HepG2 (cell line): ENCODE measurements around the gene TUBB4B. TPM values are rescaled to one million over a fixed set of nuclear protein-coding genes. Genes with fewer than 3 reads are reported as not detected.

Experiments
- ARID2 ChIP-seq: sonication (generic); formaldehyde crosslinking; IDR thresholded peaks from 2 replicates; pipeline ENCODE4 v1.8.1; 2022; ENCODE audit warnings: mild to moderate bottlenecking, missing genetic modification reagents, borderline replicate concordance
- ATM ChIP-seq: fragments of 450-650 bp; IDR thresholded peaks from 2 replicates; pipeline ENCODE4 v1.7.1; 2017; ENCODE audit warnings: mild to moderate bottlenecking, borderline replicate concordance
- FOXM1 ChIP-seq: sonication (generic); formaldehyde crosslinking; IDR thresholded peaks from 2 replicates; pipeline ENCODE4 v1.5.0; 2020; ENCODE audit warnings: missing genetic modification reagents
- GATAD2A ChIP-seq: IDR thresholded peaks from 2 replicates; pipeline ENCODE4 v1.6.1; 2016
- GFI1 ChIP-seq: sonication (generic); formaldehyde crosslinking; IDR thresholded peaks from 2 replicates; pipeline ENCODE4 v1.5.0; 2020; ENCODE audit warnings: missing genetic modification reagents, mild to moderate bottlenecking, borderline replicate concordance
- IRX3 ChIP-seq: sonication (generic); formaldehyde crosslinking; IDR thresholded peaks from 2 replicates; pipeline ENCODE4 v1.8.1; 2023; ENCODE audit warnings: mild to moderate bottlenecking, low read depth, missing genetic modification reagents, borderline replicate concordance
- KLF11 ChIP-seq: IDR thresholded peaks from 2 replicates; pipeline ENCODE4 v1.6.1; 2016; ENCODE audit warnings: missing compliant biosample characterization
- MEF2D ChIP-seq: sonication (generic); formaldehyde crosslinking; IDR thresholded peaks from 2 replicates; pipeline ENCODE4 v1.5.1; 2020; ENCODE audit warnings: mild to moderate bottlenecking, missing genetic modification reagents
- MTF2 ChIP-seq: sonication (generic); formaldehyde crosslinking; IDR thresholded peaks from 2 replicates; pipeline ENCODE4 v1.5.0; 2020; ENCODE audit warnings: missing genetic modification reagents, borderline replicate concordance
- RBFOX2 ChIP-seq: fragments of 200-400 bp; formaldehyde crosslinking; IDR thresholded peaks from 2 replicates; pipeline ENCODE4 v1.6.1; 2017; ENCODE audit warnings: low read depth, mild to moderate bottlenecking, low read length
- REL ChIP-seq: sonication (generic); formaldehyde crosslinking; conservative IDR thresholded peaks from 2 replicates; pipeline ENCODE4 v1.8.0; 2022; ENCODE audit warnings: mild to moderate bottlenecking, missing genetic modification reagents, moderate library complexity
- SMAD3 ChIP-seq: sonication (generic); formaldehyde crosslinking; IDR thresholded peaks from 2 replicates; pipeline ENCODE4 v1.4.0; 2020; ENCODE audit warnings: missing genetic modification reagents
- SP1 ChIP-seq, 2 experiments: fragments of 450-650 bp in 1 of 2; sonication (generic) in 1 of 2; formaldehyde crosslinking in 1 of 2; IDR thresholded peaks; 2 replicates each; pipeline versions ENCODE4 v1.4.0 to v1.6.1; 2016 to 2020; ENCODE audit warnings: missing genetic modification reagents in 1 of 2
- ZNF296 ChIP-seq: sonication (generic); formaldehyde crosslinking; conservative IDR thresholded peaks from 2 replicates; pipeline ENCODE4 v1.5.0; 2020; ENCODE audit warnings: mild to moderate bottlenecking, missing genetic modification reagents
- ZNF484 ChIP-seq: sonication (generic); formaldehyde crosslinking; IDR thresholded peaks from 2 replicates; pipeline ENCODE4 v1.5.1; 2020; ENCODE audit warnings: mild to moderate bottlenecking, low read depth, missing genetic modification reagents, borderline replicate concordance
- ZNF562 ChIP-seq: sonication (generic); formaldehyde crosslinking; IDR thresholded peaks from 2 replicates; pipeline ENCODE4 v1.8.0; 2022; ENCODE audit warnings: missing genetic modification reagents, borderline replicate concordance
- ZNF563 ChIP-seq: sonication (generic); formaldehyde crosslinking; IDR thresholded peaks from 2 replicates; pipeline ENCODE4 v1.8.0; 2022; ENCODE audit warnings: mild to moderate bottlenecking, moderate library complexity, missing genetic modification reagents
- ZNF747 ChIP-seq: sonication (generic); formaldehyde crosslinking; IDR thresholded peaks from 2 replicates; pipeline ENCODE4 v1.8.1; 2023; ENCODE audit warnings: missing genetic modification reagents, mild to moderate bottlenecking, borderline replicate concordance
- polyA plus RNA-seq, 8 experiments: library from polyadenylated mRNA; depleted of rRNA in 3 of 8; stranded (reverse) in 7 of 8; unstranded in 1 of 8; fragments of >200 nt; fragmentation: Illumina TruSeq in 4 of 8; extraction: Trizol in 4 of 8; gene quantifications; 2 replicates each; pipeline versions ENCODE4 v1.2.1 to v1.2.3, GENCODE V29; 2011 to 2016; ENCODE audit warnings: low read depth in 4 of 8, missing spikeins in 1 of 8, mixed read lengths in 1 of 8; ENCODE audit not compliant: insufficient read depth in 1 of 8
- total RNA-seq, 5 experiments: library from RNA; depleted of rRNA; stranded (reverse); fragments of >200 nt; fragmentation: Illumina TruSeq; extraction: Trizol; gene quantifications; 2 replicates each; pipeline ENCODE4 v1.2.3, GENCODE V29; 2016; ENCODE audit warnings: low read depth in 1 of 5
- TF ChIP-seq, protein P1 (sequence below): sonication (generic); formaldehyde crosslinking; IDR thresholded peaks from 2 replicates; pipeline ENCODE4 v1.8.0; 2022; ENCODE audit warnings: mild to moderate bottlenecking, missing genetic modification reagents; ENCODE audit not compliant: insufficient replicate concordance
- TF ChIP-seq, protein P2 (sequence below): sonication (generic); formaldehyde crosslinking; IDR thresholded peaks from 2 replicates; pipeline ENCODE4 v1.5.1; 2020; ENCODE audit warnings: mild to moderate bottlenecking, missing genetic modification reagents, borderline replicate concordance
- TF ChIP-seq, protein P3 (sequence below): sonication (generic); formaldehyde crosslinking; IDR thresholded peaks from 2 replicates; pipeline ENCODE4 v1.4.0; 2020; ENCODE audit warnings: mild to moderate bottlenecking, missing genetic modification reagents

The TUBB4B gene
- total and polyA plus RNA-seq, 2 of the 13 experiments (the other 11 are each of a cell fraction or from before 2014, with no cell fraction given) = 182 to 412 TPM

DNA sequence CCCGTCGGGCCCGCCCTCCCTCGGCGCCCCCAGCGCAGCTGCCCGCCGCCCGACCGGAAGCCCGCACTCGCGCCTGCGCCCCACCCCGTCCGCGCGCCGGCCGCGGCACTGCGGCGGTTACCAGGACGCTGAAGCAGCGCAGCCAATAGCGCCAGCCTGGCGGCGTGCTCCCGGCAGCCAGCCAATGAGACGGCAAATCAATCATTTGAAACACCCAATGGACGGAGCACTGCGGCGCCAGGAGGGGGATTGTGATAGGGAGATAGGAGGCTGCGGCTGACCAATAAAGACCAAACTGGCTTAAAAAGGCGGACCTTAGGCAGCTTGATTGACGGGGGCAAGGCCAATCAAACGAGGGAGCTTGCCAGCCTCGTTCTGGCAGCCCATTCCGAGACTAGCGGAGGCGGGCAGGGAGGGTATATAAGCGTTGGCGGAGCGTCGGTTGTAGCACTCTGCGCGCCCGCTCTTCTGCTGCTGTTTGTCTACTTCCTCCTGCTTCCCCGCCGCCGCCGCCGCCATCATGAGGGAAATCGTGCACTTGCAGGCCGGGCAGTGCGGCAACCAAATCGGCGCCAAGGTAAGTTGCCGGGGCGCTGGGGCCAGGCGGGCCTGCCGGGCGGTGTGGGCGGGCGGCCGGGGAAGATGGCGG is at the start of gene TUBB4B (continued):
- TF ChIP-seq, protein P1, sequence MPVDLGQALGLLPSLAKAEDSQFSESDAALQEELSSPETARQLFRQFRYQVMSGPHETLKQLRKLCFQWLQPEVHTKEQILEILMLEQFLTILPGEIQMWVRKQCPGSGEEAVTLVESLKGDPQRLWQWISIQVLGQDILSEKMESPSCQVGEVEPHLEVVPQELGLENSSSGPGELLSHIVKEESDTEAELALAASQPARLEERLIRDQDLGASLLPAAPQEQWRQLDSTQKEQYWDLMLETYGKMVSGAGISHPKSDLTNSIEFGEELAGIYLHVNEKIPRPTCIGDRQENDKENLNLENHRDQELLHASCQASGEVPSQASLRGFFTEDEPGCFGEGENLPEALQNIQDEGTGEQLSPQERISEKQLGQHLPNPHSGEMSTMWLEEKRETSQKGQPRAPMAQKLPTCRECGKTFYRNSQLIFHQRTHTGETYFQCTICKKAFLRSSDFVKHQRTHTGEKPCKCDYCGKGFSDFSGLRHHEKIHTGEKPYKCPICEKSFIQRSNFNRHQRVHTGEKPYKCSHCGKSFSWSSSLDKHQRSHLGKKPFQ (CRISPR knock-in tag) = peak; percentile 54
- peak; percentile 9; the same call in 1 of the 2 replicates for TF ChIP-seq ZNF563
- 0 out of 2 replicates have a peak, but pooled peaks have one; percentile 13 for TF ChIP-seq GATAD2A
- no peak for TF ChIP-seq MTF2
- no peak for TF ChIP-seq ARID2 (CRISPR knock-in tag)
- TF ChIP-seq RBFOX2 = peak; percentile 87
- peak; percentile 88; the same call in 1 of the 2 replicates for TF ChIP-seq IRX3 (CRISPR knock-in tag)
- TF ChIP-seq ZNF562 (CRISPR knock-in tag) = no peak
- no peak for TF ChIP-seq ZNF484
- TF ChIP-seq ZNF296 = no peak
- TF ChIP-seq ATM = no peak
- no peak for TF ChIP-seq MEF2D (CRISPR knock-in tag)
- TF ChIP-seq ZNF747 (CRISPR knock-in tag) = no peak
- TF ChIP-seq, protein P2, sequence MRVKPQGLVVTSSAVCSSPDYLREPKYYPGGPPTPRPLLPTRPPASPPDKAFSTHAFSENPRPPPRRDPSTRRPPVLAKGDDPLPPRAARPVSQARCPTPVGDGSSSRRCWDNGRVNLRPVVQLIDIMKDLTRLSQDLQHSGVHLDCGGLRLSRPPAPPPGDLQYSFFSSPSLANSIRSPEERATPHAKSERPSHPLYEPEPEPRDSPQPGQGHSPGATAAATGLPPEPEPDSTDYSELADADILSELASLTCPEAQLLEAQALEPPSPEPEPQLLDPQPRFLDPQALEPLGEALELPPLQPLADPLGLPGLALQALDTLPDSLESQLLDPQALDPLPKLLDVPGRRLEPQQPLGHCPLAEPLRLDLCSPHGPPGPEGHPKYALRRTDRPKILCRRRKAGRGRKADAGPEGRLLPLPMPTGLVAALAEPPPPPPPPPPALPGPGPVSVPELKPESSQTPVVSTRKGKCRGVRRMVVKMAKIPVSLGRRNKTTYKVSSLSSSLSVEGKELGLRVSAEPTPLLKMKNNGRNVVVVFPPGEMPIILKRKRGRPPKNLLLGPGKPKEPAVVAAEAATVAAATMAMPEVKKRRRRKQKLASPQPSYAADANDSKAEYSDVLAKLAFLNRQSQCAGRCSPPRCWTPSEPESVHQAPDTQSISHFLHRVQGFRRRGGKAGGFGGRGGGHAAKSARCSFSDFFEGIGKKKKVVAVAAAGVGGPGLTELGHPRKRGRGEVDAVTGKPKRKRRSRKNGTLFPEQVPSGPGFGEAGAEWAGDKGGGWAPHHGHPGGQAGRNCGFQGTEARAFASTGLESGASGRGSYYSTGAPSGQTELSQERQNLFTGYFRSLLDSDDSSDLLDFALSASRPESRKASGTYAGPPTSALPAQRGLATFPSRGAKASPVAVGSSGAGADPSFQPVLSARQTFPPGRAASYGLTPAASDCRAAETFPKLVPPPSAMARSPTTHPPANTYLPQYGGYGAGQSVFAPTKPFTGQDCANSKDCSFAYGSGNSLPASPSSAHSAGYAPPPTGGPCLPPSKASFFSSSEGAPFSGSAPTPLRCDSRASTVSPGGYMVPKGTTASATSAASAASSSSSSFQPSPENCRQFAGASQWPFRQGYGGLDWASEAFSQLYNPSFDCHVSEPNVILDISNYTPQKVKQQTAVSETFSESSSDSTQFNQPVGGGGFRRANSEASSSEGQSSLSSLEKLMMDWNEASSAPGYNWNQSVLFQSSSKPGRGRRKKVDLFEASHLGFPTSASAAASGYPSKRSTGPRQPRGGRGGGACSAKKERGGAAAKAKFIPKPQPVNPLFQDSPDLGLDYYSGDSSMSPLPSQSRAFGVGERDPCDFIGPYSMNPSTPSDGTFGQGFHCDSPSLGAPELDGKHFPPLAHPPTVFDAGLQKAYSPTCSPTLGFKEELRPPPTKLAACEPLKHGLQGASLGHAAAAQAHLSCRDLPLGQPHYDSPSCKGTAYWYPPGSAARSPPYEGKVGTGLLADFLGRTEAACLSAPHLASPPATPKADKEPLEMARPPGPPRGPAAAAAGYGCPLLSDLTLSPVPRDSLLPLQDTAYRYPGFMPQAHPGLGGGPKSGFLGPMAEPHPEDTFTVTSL = no peak
- no peak for TF ChIP-seq SP1 (IDR thresholded peaks at IDR 0.05)
- peak; percentile 50 for TF ChIP-seq SP1 (CRISPR knock-in tag; IDR thresholded peaks at IDR 0.05)
- TF ChIP-seq SMAD3 (CRISPR knock-in tag) = peak; percentile 48; the same call in 1 of the 2 replicates
- peak; percentile 96 for TF ChIP-seq FOXM1 (CRISPR knock-in tag)
- no peak; the same call in 1 of the 2 replicates for TF ChIP-seq KLF11 (CRISPR knock-in tag)
- no peak for TF ChIP-seq REL (CRISPR knock-in tag)
- no peak for TF ChIP-seq GFI1
- TF ChIP-seq, protein P3, sequence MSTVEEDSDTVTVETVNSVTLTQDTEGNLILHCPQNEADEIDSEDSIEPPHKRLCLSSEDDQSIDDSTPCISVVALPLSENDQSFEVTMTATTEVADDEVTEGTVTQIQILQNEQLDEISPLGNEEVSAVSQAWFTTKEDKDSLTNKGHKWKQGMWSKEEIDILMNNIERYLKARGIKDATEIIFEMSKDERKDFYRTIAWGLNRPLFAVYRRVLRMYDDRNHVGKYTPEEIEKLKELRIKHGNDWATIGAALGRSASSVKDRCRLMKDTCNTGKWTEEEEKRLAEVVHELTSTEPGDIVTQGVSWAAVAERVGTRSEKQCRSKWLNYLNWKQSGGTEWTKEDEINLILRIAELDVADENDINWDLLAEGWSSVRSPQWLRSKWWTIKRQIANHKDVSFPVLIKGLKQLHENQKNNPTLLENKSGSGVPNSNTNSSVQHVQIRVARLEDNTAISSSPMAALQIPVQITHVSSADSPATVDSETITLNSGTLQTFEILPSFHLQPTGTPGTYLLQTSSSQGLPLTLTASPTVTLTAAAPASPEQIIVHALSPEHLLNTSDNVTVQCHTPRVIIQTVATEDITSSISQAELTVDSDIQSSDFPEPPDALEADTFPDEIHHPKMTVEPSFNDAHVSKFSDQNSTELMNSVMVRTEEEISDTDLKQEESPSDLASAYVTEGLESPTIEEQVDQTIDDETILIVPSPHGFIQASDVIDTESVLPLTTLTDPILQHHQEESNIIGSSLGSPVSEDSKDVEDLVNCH (CRISPR knock-in tag) = no peak
